Tibial nerve (tissue), 4 donors: ENCODE measurements around the gene NOS1AP. TPM values are rescaled to one million over a fixed set of nuclear protein-coding genes. Genes with fewer than 3 reads are reported as not detected.

ENCODE experiments used
- DNase-seq, 2 donors: peaks; one replicate each; pipeline ENCODE4 v3.0.0-alpha.2; 2019; ENCODE audit warnings: low spot score in 2 of 2
- H3K27ac ChIP-seq, 4 donors: fragments of 200-600 bp; sonication (generic) in 3 of 4; one replicate each; pipeline ENCODE4 v1.5.1; 2017 to 2019; ENCODE audit warnings: mild to moderate bottlenecking in 1 of 4
- H3K27me3 ChIP-seq, 2 donors: fragments of 200-600 bp; sonication (generic) in 1 of 2; one replicate each; pipeline versions ENCODE4 v1.5.1 to v1.6.0; 2017 to 2019
- H3K36me3 ChIP-seq, 3 donors: fragments of 200-600 bp; sonication (generic); one replicate each; pipeline ENCODE4 v1.5.1; 2018 to 2019
- H3K4me1 ChIP-seq, 4 donors: fragments of 200-600 bp; sonication (generic) in 3 of 4; one replicate each; pipeline ENCODE4 v1.5.1; 2017 to 2019
- H3K4me3 ChIP-seq, 4 donors: fragments of 200-600 bp; sonication (generic) in 3 of 4; one replicate each; pipeline ENCODE4 v1.5.1; 2017 to 2019; ENCODE audit warnings: mild to moderate bottlenecking in 1 of 4, moderate library complexity in 1 of 4
- H3K9me3 ChIP-seq, 4 donors: fragments of 200-600 bp; sonication (generic) in 3 of 4; one replicate each; pipeline ENCODE4 v1.5.1; 2017 to 2019
- EP300 ChIP-seq, 2 donors: sonication (generic); formaldehyde crosslinking; IDR thresholded peaks; one replicate each; pipeline ENCODE4 v1.6.1; 2017; ENCODE audit warnings: antibody characterized with exemption in 2 of 2, mild to moderate bottlenecking in 1 of 2
- POLR2A ChIP-seq, 2 donors: fragments of 450-650 bp; IDR thresholded peaks; one replicate each; pipeline ENCODE4 v1.6.1; 2017; ENCODE audit warnings: antibody characterized with exemption in 2 of 2, mild to moderate bottlenecking in 2 of 2, moderate library complexity in 2 of 2
- WGBS, 2 donors: methylation state at CpG; one replicate each; pipeline ENCODE4 v1.1.5; 2018; 5-methylcytosine and 5-hydroxymethylcytosine counted together
- total RNA-seq, 4 donors: library from RNA; depleted of rRNA; stranded (reverse); fragments of >200 nt; gene quantifications; one replicate each; pipeline ENCODE4 v1.1.0, GENCODE V29; 2016
- TF ChIP-seq, protein P1 (sequence below), 5 experiments: fragments of 200-600 bp in 3 of 5; fragments of 450-650 bp in 2 of 5; sonication (generic) in 3 of 5; IDR thresholded peaks; one replicate each; pipeline ENCODE4 v1.5.1; 2016 to 2019; ENCODE audit warnings: antibody characterized with exemption in 5 of 5, mild to moderate bottlenecking in 3 of 5, moderate library complexity in 2 of 5

Gene NOS1AP
- total RNA-seq, 4 donors from 2014 or later = 2.7 to 11.2 (median 5.3) TPM

DNA sequence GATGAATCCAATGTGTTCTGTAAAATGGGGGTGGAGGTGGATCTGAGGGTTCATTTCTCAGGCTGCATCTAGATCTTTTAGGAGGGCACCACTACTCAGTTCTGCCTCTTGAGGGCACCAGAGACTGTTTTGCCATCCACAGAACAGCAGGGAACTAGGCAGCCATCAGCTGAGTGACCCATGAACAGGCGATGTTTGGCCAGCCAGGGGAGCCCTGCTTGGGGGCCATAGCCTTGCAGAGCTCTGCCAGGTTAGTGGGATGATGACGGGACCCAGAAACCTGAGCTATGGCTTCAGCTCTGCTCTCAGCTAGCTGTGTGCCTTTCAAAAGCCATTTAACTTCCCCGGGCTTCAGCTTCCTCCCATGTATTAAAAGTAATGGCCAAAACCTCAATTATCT lies 13.4 kb upstream of the NOS1AP start:
- H3K36me3 ChIP-seq = no peaks in the 10 kb centered on the region

DNA sequence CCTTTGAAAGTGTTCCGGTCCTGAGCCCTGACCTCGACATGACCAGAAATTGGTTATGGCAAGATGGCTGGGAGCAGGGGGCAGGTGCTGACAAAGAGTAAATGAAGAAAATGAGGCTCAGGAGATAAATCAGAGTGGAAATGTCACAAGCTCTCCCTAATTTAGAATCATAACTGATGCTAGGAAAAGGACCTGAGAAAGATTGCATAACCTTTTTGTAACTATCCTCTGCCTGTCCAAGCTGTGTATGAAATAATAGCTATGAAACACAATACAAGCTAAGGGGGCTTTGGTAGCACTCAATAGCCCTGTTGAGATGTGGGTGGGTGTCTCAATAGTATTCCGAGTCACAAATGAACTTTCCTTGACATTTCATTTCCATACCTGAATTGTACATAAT lies 12.9 kb upstream of the NOS1AP start:
- Histone ChIP-seq H3K27me3 (no peaks in the 10 kb centered on the region), H3K27ac (no peak overlapping the region), H3K4me1 (peaks cover 0 to 5% (median 0%) of the 10 kb centered on the region in 4 donors), H3K9me3 (no peaks in the 10 kb centered on the region), H3K36me3 (no peaks in the 10 kb centered on the region), H3K4me3 (no peak overlapping the region)
- WGBS, 2 donors = 91 to 92% methylated on average over 3 of the region's 3 CpGs
- no peak for DNase-seq
- TF ChIP-seq EP300 (IDR thresholded peaks at IDR 0.05) (no peak), POLR2A (IDR thresholded peaks at IDR 0.05) (no peak)
- TF ChIP-seq, protein P1, sequence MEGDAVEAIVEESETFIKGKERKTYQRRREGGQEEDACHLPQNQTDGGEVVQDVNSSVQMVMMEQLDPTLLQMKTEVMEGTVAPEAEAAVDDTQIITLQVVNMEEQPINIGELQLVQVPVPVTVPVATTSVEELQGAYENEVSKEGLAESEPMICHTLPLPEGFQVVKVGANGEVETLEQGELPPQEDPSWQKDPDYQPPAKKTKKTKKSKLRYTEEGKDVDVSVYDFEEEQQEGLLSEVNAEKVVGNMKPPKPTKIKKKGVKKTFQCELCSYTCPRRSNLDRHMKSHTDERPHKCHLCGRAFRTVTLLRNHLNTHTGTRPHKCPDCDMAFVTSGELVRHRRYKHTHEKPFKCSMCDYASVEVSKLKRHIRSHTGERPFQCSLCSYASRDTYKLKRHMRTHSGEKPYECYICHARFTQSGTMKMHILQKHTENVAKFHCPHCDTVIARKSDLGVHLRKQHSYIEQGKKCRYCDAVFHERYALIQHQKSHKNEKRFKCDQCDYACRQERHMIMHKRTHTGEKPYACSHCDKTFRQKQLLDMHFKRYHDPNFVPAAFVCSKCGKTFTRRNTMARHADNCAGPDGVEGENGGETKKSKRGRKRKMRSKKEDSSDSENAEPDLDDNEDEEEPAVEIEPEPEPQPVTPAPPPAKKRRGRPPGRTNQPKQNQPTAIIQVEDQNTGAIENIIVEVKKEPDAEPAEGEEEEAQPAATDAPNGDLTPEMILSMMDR (IDR thresholded peaks at IDR 0.05) = no peak

More for the DNA sequence above, 13.4 kb upstream of the NOS1AP start:
- Histone ChIP-seq H3K27me3 (no peaks in the 10 kb centered on the region), H3K4me1 (peaks cover 0 to 5% (median 0%) of the 10 kb centered on the region in 4 donors), H3K27ac (no peak overlapping the region), H3K4me3 (no peak overlapping the region), H3K9me3 (no peaks in the 10 kb centered on the region)
- 23 to 34% methylated on average over 3 of the region's 3 CpGs for WGBS, 2 donors
- DNase-seq = peak; percentile 31 to 80
- TF ChIP-seq, protein P1 (IDR thresholded peaks at IDR 0.05) = peak; percentile 83 to 92 (median 86)
- no peak for TF ChIP-seq POLR2A (IDR thresholded peaks at IDR 0.05)

DNA sequence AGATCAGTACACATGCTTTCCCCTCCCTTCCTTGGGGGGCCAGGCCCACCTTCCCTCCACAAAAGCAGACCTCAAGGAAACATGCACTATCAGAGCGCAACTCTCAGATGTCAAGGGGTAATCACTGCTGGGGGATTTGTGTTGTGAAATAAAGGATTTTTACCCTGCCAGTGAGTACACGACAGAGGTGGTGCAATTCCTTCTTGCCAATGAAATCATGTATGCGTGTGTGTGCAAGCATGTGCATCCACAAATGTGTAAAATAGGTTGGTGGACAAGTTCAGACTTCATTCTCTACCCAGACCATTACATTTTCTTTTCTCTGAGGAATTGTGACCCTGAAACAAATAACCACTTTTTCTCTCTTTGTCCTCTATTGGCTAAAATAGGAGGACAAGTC lies 9.8 kb upstream of the NOS1AP start:
- Histone ChIP-seq H3K4me3 (no peak overlapping the region), H3K9me3 (no peaks in the 10 kb centered on the region), H3K36me3 (no peaks in the 10 kb centered on the region), H3K27ac (no peak overlapping the region), H3K4me1 (peaks cover 0 to 5% (median 0%) of the 10 kb centered on the region in 4 donors), H3K27me3 (no peaks in the 10 kb centered on the region)
- WGBS, 2 donors = 74 to 80% methylated on average over 3 of the region's 3 CpGs
- TF ChIP-seq POLR2A (IDR thresholded peaks at IDR 0.05) = no peak
- no peak for TF ChIP-seq EP300 (IDR thresholded peaks at IDR 0.05)
- TF ChIP-seq, protein P1 (IDR thresholded peaks at IDR 0.05) = no peak
- DNase-seq = no peak

DNA sequence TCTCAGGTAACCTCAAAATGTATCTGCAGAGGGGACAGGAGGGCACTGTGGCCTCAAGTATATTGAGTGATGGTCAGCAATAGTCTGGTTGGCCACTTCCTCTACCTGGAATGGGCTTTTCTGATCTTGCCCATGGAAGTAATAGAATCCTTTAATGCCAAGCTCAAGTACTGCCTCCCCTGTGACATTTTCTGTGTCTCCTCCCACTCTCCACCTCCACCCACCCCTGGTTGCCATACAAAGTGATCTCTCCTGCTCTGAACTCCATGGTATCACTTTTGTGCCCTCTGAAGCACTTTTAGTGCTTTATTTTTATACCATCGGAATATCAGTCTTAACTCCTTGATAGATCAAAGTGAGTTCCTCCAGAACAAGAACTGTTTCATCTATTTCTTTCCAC lies 9.2 kb upstream of the NOS1AP start:
- TF ChIP-seq, protein P1 (IDR thresholded peaks at IDR 0.05) = no peak
- TF ChIP-seq POLR2A (IDR thresholded peaks at IDR 0.05) = no peak
- TF ChIP-seq EP300 (IDR thresholded peaks at IDR 0.05) = no peak
- peaks cover 0 to 5% (median 0%) of the 10 kb centered on the region in 4 donors for H3K4me1 ChIP-seq
- no peak for DNase-seq
- no peaks in the 10 kb centered on the region for H3K9me3 ChIP-seq
- WGBS, 2 donors = 77 to 95% methylated on average over 1 of the region's 1 CpG
- H3K27ac ChIP-seq = no peak overlapping the region
- no peak overlapping the region for H3K4me3 ChIP-seq
- no peaks in the 10 kb centered on the region for H3K36me3 ChIP-seq
- peaks cover 0 to 4% of the 10 kb centered on the region in 2 donors for H3K27me3 ChIP-seq

DNA sequence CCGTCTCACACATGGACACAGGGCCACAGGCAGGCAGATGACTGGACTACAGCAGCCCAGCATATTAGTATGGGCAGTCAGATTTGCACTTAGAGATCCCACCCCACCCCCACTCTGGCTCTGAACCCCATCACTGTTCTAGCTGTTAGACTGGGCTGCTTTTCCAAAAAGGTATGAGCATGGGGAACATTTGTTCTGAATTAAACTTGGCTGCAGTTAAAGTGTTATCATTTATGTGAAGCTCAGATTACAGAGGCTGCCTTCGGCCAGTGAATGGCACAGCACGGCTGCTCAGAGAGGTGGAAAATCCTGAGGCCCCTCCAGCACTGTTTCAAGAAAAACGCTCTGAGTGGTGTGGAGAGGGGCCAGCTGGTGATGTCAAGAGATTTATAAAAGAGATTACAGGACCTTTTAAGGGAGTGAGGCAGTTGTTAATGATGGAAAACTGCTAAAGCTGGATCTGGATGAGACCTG lies 6.9 kb upstream of the NOS1AP start:
- 57 to 72% methylated on average over 4 of the region's 4 CpGs for WGBS, 2 donors
- TF ChIP-seq POLR2A (IDR thresholded peaks at IDR 0.05) (no peak), EP300 (IDR thresholded peaks at IDR 0.05) (no peak)
- TF ChIP-seq, protein P1 (IDR thresholded peaks at IDR 0.05) = no peak
- Histone ChIP-seq H3K36me3 (no peaks in the 10 kb centered on the region), H3K4me1 (no peaks in the 10 kb centered on the region), H3K4me3 (no peak overlapping the region), H3K9me3 (no peaks in the 10 kb centered on the region), H3K27ac (no peak overlapping the region), H3K27me3 (peaks cover 0 to 8% of the 10 kb centered on the region in 2 donors)
- no peak for DNase-seq
